DOHH2 (cell line): Measurements from ENCODE around the gene GRM2.

Source experiments
- H3F3A ChIP-seq: fragments of 200-600 bp; sonication (generic), shearing (Covaris generic); 2 replicates; pipeline ENCODE4 v1.6.0; 2016; ENCODE audit warnings: antibody characterized with exemption, mild to moderate bottlenecking; ENCODE audit not compliant: control insufficient read depth, insufficient read depth
- H3K27ac ChIP-seq: fragments of 200-600 bp; sonication (generic); 2 replicates; pipeline ENCODE4 v1.5.1; 2014; ENCODE audit warnings: low read depth, mild to moderate bottlenecking, low read length, moderate library complexity
- H3K27me3 ChIP-seq: fragments of 200-600 bp; sonication (generic); 2 replicates; pipeline ENCODE4 v1.6.1; 2014; ENCODE audit warnings: mild to moderate bottlenecking, low read length, mixed read lengths; ENCODE audit not compliant: control insufficient read depth
- H3K36me3 ChIP-seq: fragments of 200-600 bp; sonication (generic); 2 replicates; pipeline ENCODE4 v1.6.1; 2014; ENCODE audit warnings: mild to moderate bottlenecking, low read length, moderate library complexity, mixed read lengths; ENCODE audit not compliant: control insufficient read depth
- H3K4me1 ChIP-seq: fragments of 200-600 bp; sonication (generic); 2 replicates; pipeline ENCODE4 v1.6.1; 2014; ENCODE audit warnings: mild to moderate bottlenecking, low read length, mixed read lengths; ENCODE audit not compliant: control insufficient read depth
- H3K4me2 ChIP-seq: fragments of 200-600 bp; sonication (generic); 2 replicates; pipeline ENCODE4 v1.6.0; 2014; ENCODE audit warnings: mild to moderate bottlenecking, low read length, moderate library complexity
- H3K4me3 ChIP-seq: fragments of 200-600 bp; sonication (generic); 2 replicates; pipeline ENCODE4 v1.5.1; 2014; ENCODE audit warnings: mild to moderate bottlenecking, low read length, mixed read lengths
- H3K79me2 ChIP-seq: fragments of 200-600 bp; sonication (generic); 2 replicates; pipeline ENCODE4 v1.6.1; 2014; ENCODE audit warnings: mild to moderate bottlenecking, low read length, mixed read lengths; ENCODE audit not compliant: control insufficient read depth
- H3K9me2 ChIP-seq: fragments of 200-600 bp; sonication (generic); replicated peaks from 2 replicates; pipeline ENCODE4 v1.6.1; 2014; ENCODE audit warnings: mild to moderate bottlenecking, low read length, mixed read lengths; ENCODE audit not compliant: control insufficient read depth
- H3K9me3 ChIP-seq: fragments of 200-600 bp; sonication (generic); 2 replicates; pipeline ENCODE4 v1.6.1; 2014; ENCODE audit warnings: antibody characterized with exemption, low read length, mixed read lengths; ENCODE audit not compliant: control insufficient read depth, insufficient read depth
- H4K20me1 ChIP-seq: fragments of 200-600 bp; sonication (generic); 2 replicates; pipeline ENCODE4 v1.6.0; 2014; ENCODE audit warnings: low read depth, mild to moderate bottlenecking, antibody characterized with exemption, low read length, moderate library complexity; ENCODE audit not compliant: control insufficient read depth, insufficient read depth
- CTCF ChIP-seq: fragments of 200-600 bp; sonication (generic); IDR thresholded peaks from one replicate; pipeline ENCODE4 v1.5.1; 2014; ENCODE audit warnings: antibody characterized with exemption, mild to moderate bottlenecking, low read depth, low read length; ENCODE audit not compliant: poor library complexity, severe bottlenecking
- EZH2phosphoT487 ChIP-seq: fragments of 200-600 bp; sonication (generic); IDR thresholded peaks from 2 replicates; pipeline ENCODE4 v1.6.1; 2017; ENCODE audit warnings: borderline replicate concordance, mild to moderate bottlenecking, antibody characterized with exemption, low read length, moderate library complexity, mixed read lengths

The GRM2 gene

GRCh38 chr3:51673181-51673801 is 33.6 kb upstream of the GRM2 start:
- Histone ChIP-seq H3K4me2 (peak overlapping the region; percentile 82), H3K27me3 (no peaks in the 10 kb centered on the region), H3K9me2 (no peaks in the 10 kb centered on the region), H3K36me3 (peaks cover 53% of the 10 kb centered on the region), H3K9me3 (no peaks in the 10 kb centered on the region), H3K79me2 (peaks cover 61% of the 10 kb centered on the region), H3K4me3 (peak overlapping the region; percentile 98; the same call in 1 of the 2 replicates), H3K27ac (no peak overlapping the region), H4K20me1 (peaks cover 4% of the 10 kb centered on the region; the same call in 1 of the 2 replicates), H3F3A (no peaks in the 10 kb centered on the region; the same call in 1 of the 2 replicates), H3K4me1 (peaks cover 44% of the 10 kb centered on the region)
- TF ChIP-seq CTCF (no peak), EZH2phosphoT487 (no peak)

GRCh38 chr3:51673802-51674654 is 32.8 kb upstream of the GRM2 start:
- Histone ChIP-seq H3K79me2 (peaks cover 67% of the 10 kb centered on the region), H3K9me3 (no peaks in the 10 kb centered on the region), H3F3A (no peaks in the 10 kb centered on the region; the same call in 1 of the 2 replicates), H4K20me1 (peaks cover 4% of the 10 kb centered on the region; the same call in 1 of the 2 replicates), H3K36me3 (peaks cover 60% of the 10 kb centered on the region), H3K9me2 (no peaks in the 10 kb centered on the region), H3K4me1 (peaks cover 44% of the 10 kb centered on the region), H3K27ac (no peak overlapping the region), H3K27me3 (no peaks in the 10 kb centered on the region), H3K4me2 (peak overlapping the region; percentile 82; the same call in 1 of the 2 replicates), H3K4me3 (0 out of 2 replicates have a peak overlapping the region, but pooled peaks have one; percentile 98)
- no peak for TF ChIP-seq EZH2phosphoT487
- TF ChIP-seq CTCF = no peak

- Histone ChIP-seq H3K4me1 (peaks cover 44% of the 10 kb centered on the region), H3K79me2 (peaks cover 77% of the 10 kb centered on the region), H3K4me3 (no peak overlapping the region), H3K4me2 (no peak overlapping the region), H3K27me3 (no peaks in the 10 kb centered on the region), H3F3A (no peaks in the 10 kb centered on the region), H3K9me3 (no peaks in the 10 kb centered on the region), H4K20me1 (peaks cover 4% of the 10 kb centered on the region; the same call in 1 of the 2 replicates), H3K36me3 (peaks cover 72% of the 10 kb centered on the region), H3K27ac (no peak overlapping the region), H3K9me2 (no peaks in the 10 kb centered on the region)
- TF ChIP-seq EZH2phosphoT487 = no peak
Measured at GRCh38 chr3:51675201-51675611, 31.7 kb upstream of the GRM2 start.
